GM19043 (cell line): ENCODE data around the gene STAC3.
"Not testable (repeated sequence)": the region's sequence is repeated elsewhere in the genome, so short reads cannot be mapped to it uniquely, and the experiment has no call there.

Source experiments
- ATAC-seq: cut with Tn5 transposase; IDR thresholded peaks from one replicate; pipeline ENCODE4 v1.9.1; 2021; ENCODE audit warnings: low read depth; ENCODE audit not compliant: unreplicated experiment

STAC3 gene

GRCh38 chr12:57250956-57251355, at the start of gene STAC3:
STAC3 (minus strand) TSS chr12:57251187; CDS start chr12:57249636, 1,551 bp downstream.
- no peak for ATAC-seq

DNA sequence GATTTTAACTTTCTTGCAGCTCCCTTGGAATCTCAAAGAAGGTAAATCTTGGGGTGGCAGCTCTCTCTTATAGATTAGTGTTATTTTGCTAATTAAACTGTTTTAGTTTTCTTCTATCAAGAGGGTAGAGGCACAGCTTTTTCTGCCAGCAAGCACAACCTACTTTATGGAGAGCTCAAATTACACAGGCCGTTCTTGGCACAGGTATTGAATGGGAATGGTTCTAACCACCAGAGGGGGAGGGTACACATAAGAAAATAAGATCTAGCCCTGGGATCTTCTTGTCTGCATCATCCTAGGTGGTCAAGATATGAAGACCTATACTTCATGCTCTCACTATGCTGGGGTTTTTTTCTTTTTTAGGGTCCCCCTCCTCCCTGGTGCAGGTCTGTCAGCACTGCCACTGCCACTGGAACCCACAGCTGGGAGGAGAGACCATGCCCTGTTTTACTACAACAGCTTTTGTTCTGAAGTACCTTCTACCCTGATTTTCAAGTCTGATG, 48.6 kb upstream of the STAC3 start:
- no peak for ATAC-seq

DNA sequence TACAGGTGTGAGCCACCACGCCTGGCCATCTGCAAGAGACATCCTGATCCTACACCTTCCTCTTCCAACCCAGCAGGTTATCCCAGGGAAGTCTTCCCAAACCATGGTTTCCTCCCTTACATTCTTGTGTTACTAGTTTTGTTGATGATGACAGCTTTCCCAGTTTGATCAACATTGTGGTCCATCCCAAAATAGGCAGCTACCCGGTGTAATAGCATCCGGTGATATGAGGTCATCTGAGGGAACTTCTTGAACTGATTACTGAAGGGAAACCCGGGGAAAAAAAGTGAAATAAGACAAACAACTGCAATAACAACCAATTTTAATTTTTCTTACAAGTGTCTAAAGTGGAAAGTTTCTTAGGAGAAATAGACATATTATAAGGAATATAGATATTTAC, 45.3 kb upstream of the STAC3 start:
- ATAC-seq = no peak

GRCh38 chr12:57282073-57282472, 31.1 kb upstream of the STAC3 start:
- not testable (repeated sequence) for ATAC-seq

DNA sequence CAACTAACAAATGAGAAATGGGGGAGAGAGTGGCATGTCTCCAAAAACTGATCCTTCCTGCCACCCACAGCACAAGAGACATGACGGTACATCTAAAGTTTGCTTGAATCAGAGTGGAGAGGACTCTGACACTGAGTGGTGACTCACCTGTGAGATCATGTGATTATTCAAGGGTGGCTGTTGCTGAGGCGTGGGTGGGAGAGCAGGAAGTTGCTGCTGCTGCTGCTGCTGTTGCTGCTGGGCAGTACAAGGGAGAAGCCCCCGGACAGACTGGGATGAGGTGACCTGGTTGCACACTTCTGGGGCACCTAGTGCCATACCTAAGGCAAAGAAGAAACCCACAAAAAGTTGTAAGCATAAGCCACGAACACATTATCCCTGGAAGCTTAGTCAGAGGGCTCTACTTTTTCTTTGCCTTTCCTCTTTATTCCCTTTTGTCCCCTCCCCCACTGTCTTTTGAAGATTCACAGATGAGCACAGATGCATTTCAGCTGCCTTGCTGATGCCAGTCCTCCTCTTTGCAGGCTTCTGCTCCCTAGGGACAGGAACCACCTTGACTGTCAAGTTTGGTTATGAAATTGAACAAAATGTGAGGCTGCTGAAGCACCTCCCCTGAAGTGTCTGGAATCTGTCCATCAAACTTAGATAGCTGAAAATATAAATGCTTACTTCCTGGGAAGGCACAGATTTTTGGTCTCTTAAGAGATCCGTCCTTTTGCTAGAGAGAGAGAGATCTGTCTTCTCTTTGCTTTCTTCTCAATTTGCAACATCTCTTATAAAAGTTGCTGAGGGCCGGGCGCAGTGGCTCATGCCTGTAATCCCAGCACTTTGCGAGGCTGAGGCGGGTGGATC, 29.4 kb upstream of the STAC3 start:
- ATAC-seq = peak; percentile 92

GRCh38 chr12:57278465-57279381, 27.7 kb upstream of the STAC3 start:
- ATAC-seq = no peak

- ATAC-seq = no peak
These were observed 26.1 kb upstream of the STAC3 start for GRCh38 chr12:57276935-57277563.

- not testable (repeated sequence) for ATAC-seq
These were observed 25.2 kb upstream of the STAC3 start for GRCh38 chr12:57276233-57276632.

GRCh38 chr12:57273516-57273915, 22.5 kb upstream of the STAC3 start:
- no peak for ATAC-seq

DNA sequence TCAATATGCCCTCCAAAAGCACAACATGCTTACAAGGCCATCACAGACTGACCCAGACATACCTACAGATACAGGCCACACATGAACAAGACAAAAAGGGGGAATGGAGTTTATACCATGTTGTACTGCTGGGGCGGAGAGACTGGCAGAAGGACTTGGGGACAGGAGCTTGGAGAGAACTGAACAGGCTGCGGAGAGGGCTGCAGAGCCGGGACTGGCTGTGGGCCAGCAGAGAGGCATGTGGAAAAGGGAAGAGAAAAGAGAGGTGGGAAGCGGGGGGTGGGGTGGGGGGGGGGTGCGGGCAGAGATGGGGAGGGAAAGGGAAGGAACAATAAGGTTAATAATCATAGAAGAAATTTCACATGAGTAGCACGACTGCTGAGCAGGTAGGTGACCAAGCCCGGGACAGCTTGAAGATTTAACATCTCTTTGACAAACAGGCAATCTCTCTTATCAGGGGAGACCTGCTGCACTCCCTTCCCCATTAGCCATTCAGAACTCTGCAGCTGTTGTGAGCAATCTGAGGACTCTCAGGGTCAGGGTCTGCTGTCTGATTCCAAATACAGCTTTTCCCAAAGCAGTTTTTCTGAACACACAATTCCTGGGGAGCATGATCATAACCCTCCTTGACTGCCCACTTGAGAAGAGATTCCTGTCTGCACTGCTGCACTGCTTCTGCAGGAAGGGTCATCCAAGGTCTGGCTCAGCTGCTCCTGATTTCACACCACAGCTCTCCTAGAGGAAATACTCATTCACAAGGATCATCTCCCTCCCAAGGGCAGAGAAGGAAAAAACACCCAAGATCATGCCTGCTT, 21.6 kb upstream of the STAC3 start:
- no peak for ATAC-seq

- no peak for ATAC-seq
These were observed 20.0 kb upstream of the STAC3 start for GRCh38 chr12:57270966-57271470.

GRCh38 chr12:57268264-57268663, 17.3 kb upstream of the STAC3 start:
- ATAC-seq = no peak

DNA sequence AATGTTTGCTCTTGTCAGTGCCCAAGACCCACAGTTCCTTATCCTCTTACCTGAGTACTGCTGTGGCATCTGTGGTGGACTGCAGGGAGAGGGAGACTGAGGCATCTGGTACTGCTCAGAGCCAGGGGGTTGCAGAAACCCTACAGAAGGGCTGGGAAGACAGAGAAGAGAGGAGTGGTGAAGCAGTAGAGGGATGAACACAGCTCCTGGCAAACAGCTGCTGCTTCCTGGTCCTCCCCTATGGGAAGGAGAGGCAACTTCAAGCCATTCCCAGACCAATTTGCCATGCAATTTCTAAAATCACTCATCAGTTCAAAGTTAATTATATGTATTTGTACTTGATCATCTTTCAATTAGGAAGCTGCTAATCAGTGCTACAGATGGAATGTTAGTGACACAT, 15.7 kb upstream of the STAC3 start:
- ATAC-seq = no peak

GRCh38 chr12:57263096-57263495, 12.1 kb upstream of the STAC3 start:
- ATAC-seq = no peak

- ATAC-seq = no peak
These were observed 11.3 kb upstream of the STAC3 start for GRCh38 chr12:57262126-57262822.

GRCh38 chr12:57261428-57261865, 10.5 kb upstream of the STAC3 start:
- no peak for ATAC-seq

DNA sequence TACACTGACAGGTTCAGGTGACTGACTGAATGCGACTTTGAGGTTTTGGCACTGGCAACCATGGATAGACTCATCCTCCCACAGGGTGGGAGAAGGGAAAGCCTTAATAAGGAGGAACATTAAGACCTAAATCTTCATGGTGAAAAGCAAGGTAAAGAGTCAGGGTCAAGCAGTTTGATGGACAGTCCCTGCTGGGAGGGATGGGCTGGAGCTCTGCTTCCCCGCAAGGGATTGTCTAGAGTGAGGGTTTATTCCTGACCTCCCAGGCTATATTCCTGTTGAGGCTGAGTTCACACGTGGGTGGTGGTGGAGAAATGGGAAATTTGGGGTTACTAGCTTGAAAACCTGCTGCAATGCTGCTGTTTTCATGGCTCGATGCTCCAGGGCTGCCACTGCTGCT, 9.4 kb upstream of the STAC3 start:
- ATAC-seq = no peak

- ATAC-seq = no peak
These were observed 8.3 kb upstream of the STAC3 start for GRCh38 chr12:57258977-57259970.
